SU-DHL-6 (cell line): ENCODE results near the gene C1QL4.

Source experiments
- H2AFZ ChIP-seq: fragments of 200-600 bp; sonication (generic); 2 replicates; pipeline ENCODE4 v1.6.1; 2014; ENCODE audit warnings: low read depth, mild to moderate bottlenecking, moderate library complexity, mixed read lengths, antibody characterized with exemption, low read length; ENCODE audit not compliant: severe bottlenecking
- H3F3A ChIP-seq: fragments of 200-600 bp; shearing (Covaris generic); 2 replicates; pipeline ENCODE4 v1.6.0; 2016; ENCODE audit warnings: antibody characterized with exemption, mild to moderate bottlenecking; ENCODE audit not compliant: insufficient read depth
- H3K27ac ChIP-seq: fragments of 200-600 bp; sonication (generic); 2 replicates; pipeline ENCODE4 v1.5.1; 2016; ENCODE audit warnings: low read depth, mild to moderate bottlenecking, low read length, moderate library complexity, mixed read lengths
- H3K27me3 ChIP-seq: fragments of 200-600 bp; sonication (generic), shearing (Covaris generic); 2 replicates; pipeline ENCODE4 v1.6.0; 2014; ENCODE audit warnings: mild to moderate bottlenecking, low read length
- H3K36me3 ChIP-seq: fragments of 200-600 bp; sonication (generic); 2 replicates; pipeline ENCODE4 v1.6.1; 2014; ENCODE audit warnings: mild to moderate bottlenecking, low read length, mixed read lengths
- H3K4me2 ChIP-seq: fragments of 300-600, 200-600 bp; shearing (Covaris generic), sonication (generic); 2 replicates; pipeline ENCODE4 v1.6.0; 2014; ENCODE audit warnings: low read length, low read depth, mild to moderate bottlenecking; ENCODE audit not compliant: poor library complexity, severe bottlenecking
- H3K4me3 ChIP-seq: fragments of 200-600 bp; sonication (generic); 2 replicates; pipeline ENCODE4 v1.5.1; 2014; ENCODE audit warnings: antibody characterized with exemption, low read length, mild to moderate bottlenecking, mixed read lengths; ENCODE audit not compliant: insufficient read depth, poor library complexity, severe bottlenecking
- H3K79me2 ChIP-seq: fragments of 200-600 bp; sonication (generic); 2 replicates; pipeline ENCODE4 v1.6.1; 2014; ENCODE audit warnings: mild to moderate bottlenecking, low read length, moderate library complexity; ENCODE audit not compliant: insufficient read depth
- H3K9ac ChIP-seq: fragments of 200-600 bp; sonication (generic); 2 replicates; pipeline ENCODE4 v1.7.0; 2014; ENCODE audit warnings: mild to moderate bottlenecking, low read length
- H3K9me2 ChIP-seq: fragments of 200-600 bp; sonication (generic); replicated peaks from 2 replicates; pipeline ENCODE4 v1.6.1; 2014; ENCODE audit warnings: low read length; ENCODE audit not compliant: insufficient read depth
- H3K9me3 ChIP-seq: fragments of 200-600 bp; sonication (generic); 2 replicates; pipeline ENCODE4 v1.6.1; 2014; ENCODE audit warnings: low read length, mixed read lengths; ENCODE audit not compliant: insufficient read depth
- H4K20me1 ChIP-seq: fragments of 200-600 bp; sonication (generic); 2 replicates; pipeline ENCODE4 v1.6.1; 2014; ENCODE audit warnings: low read depth, mild to moderate bottlenecking, antibody characterized with exemption, low read length, moderate library complexity, mixed read lengths
- CTCF ChIP-seq: fragments of 200-600 bp; sonication (generic); IDR thresholded peaks from one replicate; pipeline ENCODE4 v1.5.1; 2017; ENCODE audit warnings: antibody characterized with exemption, mild to moderate bottlenecking, low read length, moderate library complexity; ENCODE audit not compliant: insufficient read depth, poor library complexity, severe bottlenecking
- EZH2phosphoT487 ChIP-seq: fragments of 200-600 bp; sonication (generic), shearing (Covaris generic); conservative IDR thresholded peaks from 2 replicates; pipeline ENCODE4 v1.6.1; 2018; ENCODE audit warnings: mild to moderate bottlenecking, antibody characterized with exemption, low read length, moderate library complexity, mixed read lengths

C1QL4 gene

GRCh38 chr12:49340095-49340870 lies 3.3 kb upstream of the C1QL4 start:
- no peak overlapping the region for H3K4me2 ChIP-seq
- H4K20me1 ChIP-seq, result no peaks in the 10 kb centered on the region
- no peak overlapping the region for H3K27ac ChIP-seq
- no peak overlapping the region for H3K9ac ChIP-seq
- no peak overlapping the region for H3K4me3 ChIP-seq
- no peaks in the 10 kb centered on the region for H3K9me3 ChIP-seq
- H3K9me2 ChIP-seq, result no peaks in the 10 kb centered on the region
- no peaks in the 10 kb centered on the region for H3K79me2 ChIP-seq
- TF ChIP-seq CTCF (no peak), EZH2phosphoT487 (no peak)
- H3F3A ChIP-seq, result no peaks in the 10 kb centered on the region; the same call in 1 of the 2 replicates
- no peak overlapping the region for H2AFZ ChIP-seq
- no peaks in the 10 kb centered on the region for H3K27me3 ChIP-seq
- H3K36me3 ChIP-seq, result no peaks in the 10 kb centered on the region

GRCh38 chr12:49339464-49339861 lies 2.5 kb upstream of the C1QL4 start:
- H3K9me3 ChIP-seq, result no peaks in the 10 kb centered on the region
- H3K36me3 ChIP-seq, result no peaks in the 10 kb centered on the region
- no peaks in the 10 kb centered on the region; the same call in 1 of the 2 replicates for H3F3A ChIP-seq
- H2AFZ ChIP-seq, result no peak overlapping the region
- no peak overlapping the region for H3K4me3 ChIP-seq
- no peaks in the 10 kb centered on the region for H3K27me3 ChIP-seq
- H3K9me2 ChIP-seq, result no peaks in the 10 kb centered on the region
- H4K20me1 ChIP-seq, result no peaks in the 10 kb centered on the region
- H3K79me2 ChIP-seq, result no peaks in the 10 kb centered on the region
- no peak overlapping the region for H3K27ac ChIP-seq
- no peak overlapping the region for H3K9ac ChIP-seq
- no peak for TF ChIP-seq EZH2phosphoT487
- no peak for TF ChIP-seq CTCF
- no peak overlapping the region for H3K4me2 ChIP-seq

GRCh38 chr12:49338830-49339463 lies 2.0 kb upstream of the C1QL4 start:
- no peak overlapping the region for H3K4me3 ChIP-seq
- H3K9me2 ChIP-seq, result no peaks in the 10 kb centered on the region
- no peak overlapping the region for H3K4me2 ChIP-seq
- H3K9ac ChIP-seq, result no peak overlapping the region
- H3K36me3 ChIP-seq, result no peaks in the 10 kb centered on the region
- no peaks in the 10 kb centered on the region; the same call in 1 of the 2 replicates for H3F3A ChIP-seq
- H3K27ac ChIP-seq, result no peak overlapping the region
- no peaks in the 10 kb centered on the region for H3K79me2 ChIP-seq
- no peaks in the 10 kb centered on the region for H3K27me3 ChIP-seq
- no peaks in the 10 kb centered on the region for H4K20me1 ChIP-seq
- no peak overlapping the region for H2AFZ ChIP-seq
- TF ChIP-seq EZH2phosphoT487, result no peak
- no peak for TF ChIP-seq CTCF
- H3K9me3 ChIP-seq, result no peaks in the 10 kb centered on the region
